ENCODE measurements around the gene SP1.
"Not testable (repeated sequence)": the region's sequence is repeated elsewhere in the genome, so short reads cannot be mapped to it uniquely, and the experiment has no call there.

Gene SP1

DNA sequence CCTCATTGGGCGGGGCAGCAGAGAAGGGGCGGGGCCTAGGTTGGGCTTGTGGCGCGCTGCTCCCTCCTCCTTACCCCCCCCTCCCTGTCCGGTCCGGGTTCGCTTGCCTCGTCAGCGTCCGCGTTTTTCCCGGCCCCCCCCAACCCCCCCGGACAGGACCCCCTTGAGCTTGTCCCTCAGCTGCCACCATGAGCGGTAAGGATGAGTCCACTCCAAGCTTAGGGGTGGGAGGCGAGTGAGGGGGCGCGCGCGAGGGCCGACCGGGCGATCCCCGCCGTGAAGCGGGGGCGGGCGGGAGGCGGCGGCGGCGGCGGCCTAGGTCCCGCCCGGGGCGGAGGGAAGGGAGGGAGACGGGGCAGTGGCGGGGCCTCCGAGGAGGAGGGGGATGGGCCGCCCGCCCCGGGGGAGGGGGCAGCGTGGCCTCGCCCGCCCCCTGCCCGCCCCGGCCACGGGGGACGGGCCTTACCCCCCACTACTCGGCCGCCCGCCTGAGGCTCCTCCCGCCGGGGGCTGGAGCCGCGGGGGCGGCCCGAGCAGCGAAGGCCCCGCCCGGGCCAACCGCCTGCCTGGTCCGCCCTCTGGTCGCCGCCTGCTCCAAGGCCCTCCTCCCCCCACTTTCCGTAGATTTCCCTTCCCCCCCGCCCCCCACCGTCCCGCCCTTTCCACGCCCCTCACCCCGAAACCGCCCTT, at the start of gene SP1:
Gene SP1, plus strand, starts transcription at position 73 of the 690 bp plus-strand sequence. Its CDS starts 116 bp downstream, at position 189.
- DNase-seq = peak; percentile 80 to 90

DNA sequence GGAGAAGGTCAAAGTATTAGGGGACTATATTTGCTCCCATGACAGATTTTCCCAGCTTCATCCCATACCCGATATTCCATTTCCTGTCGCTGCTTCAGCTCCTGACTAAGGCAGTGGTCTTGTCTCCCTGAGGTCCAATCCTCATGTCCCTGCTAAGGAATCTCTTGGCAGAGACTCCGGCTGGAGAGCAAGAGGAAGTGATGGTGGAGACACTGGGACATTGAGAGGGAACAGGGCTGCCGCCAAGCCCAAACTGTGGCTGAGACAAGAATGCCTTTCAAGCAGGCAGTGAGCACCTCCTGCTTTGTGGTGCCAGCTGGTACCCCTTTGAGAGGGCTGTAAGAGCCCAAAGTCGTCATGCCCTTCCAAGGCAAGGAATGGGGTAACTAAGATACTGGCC, 49.3 kb upstream of the SP1 start:
- no peak for DNase-seq

DNA sequence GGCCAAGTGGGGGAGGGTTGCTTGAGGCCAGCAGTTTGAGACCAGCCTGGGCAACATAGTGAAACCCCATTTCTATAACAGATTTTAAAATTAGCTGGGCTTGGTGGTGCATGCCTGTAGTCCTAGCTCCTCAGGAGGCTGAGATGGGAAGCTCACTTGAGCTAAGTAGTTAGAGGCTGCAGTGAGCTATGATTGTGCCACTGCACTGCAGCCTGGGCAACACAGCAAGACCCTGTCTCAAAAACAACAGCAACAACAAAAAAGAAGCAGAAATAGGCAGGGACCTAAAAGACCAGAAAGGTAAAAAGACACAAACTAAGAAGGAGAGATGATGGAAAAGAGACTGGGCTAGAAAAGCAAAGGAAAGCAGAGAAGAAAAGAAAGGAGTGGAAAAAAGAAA, 47.6 kb upstream of the SP1 start:
- not testable (repeated sequence) for DNase-seq

DNA sequence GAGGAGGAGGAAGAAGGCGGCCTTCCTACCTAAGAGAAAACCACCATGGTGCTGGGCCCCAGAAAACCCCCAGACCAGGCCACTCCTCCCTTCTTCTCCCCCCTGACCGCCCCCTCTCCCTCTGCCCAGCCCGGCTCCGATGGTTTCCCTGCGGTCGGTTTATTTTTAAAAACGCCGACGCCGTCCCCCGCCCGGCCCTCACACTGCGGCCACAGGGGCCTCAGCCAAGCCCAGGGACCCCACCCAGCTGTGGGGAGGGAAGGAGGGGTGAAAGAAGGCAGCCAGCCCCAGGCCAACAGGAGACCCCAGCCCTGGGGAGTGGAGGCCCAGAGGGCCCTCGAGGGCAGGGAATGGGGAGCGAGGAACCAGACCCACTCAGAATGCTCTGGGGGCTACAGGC, 47.2 kb upstream of the SP1 start:
- DNase-seq = no peak

DNA sequence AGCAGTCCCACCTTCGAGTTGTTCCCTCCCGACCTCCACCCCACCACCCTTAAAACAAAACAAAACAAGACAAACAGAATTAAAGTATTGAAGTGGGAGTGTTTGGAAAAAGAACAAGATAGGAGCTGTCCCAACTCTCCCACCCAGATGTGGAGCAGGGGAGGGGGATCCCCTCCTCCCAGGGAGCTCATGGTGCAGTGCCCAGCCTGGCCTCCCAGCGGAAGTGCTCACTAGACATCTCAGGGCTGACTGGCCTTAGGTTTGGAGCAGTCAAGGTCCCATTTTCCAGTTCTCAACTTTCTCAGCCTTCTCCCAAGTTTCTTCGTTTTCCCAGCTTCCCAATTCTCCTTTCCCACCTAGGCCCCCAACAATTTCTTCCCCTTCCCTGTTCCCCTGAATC, 46.7 kb upstream of the SP1 start:
- DNase-seq = no peak

DNA sequence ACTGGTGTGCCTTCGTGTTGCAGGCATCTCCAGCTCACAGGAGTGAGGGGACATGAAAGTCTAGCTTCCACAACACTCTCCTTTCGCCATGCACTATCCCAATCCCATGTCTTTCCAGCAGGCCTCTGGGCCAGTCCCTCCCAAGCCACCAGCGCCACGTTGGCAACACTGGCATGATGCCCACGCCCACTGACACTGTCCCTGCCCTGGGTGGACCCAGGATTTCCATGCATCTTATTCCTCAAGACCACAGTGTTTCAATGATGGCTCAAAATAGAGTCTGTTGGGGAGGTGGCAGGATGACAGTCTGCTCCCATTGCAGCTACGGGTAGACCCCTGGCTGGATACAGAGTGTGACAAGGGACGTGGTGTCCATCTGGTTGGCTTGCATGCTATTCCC, 46.1 kb upstream of the SP1 start:
- no peak for DNase-seq

DNA sequence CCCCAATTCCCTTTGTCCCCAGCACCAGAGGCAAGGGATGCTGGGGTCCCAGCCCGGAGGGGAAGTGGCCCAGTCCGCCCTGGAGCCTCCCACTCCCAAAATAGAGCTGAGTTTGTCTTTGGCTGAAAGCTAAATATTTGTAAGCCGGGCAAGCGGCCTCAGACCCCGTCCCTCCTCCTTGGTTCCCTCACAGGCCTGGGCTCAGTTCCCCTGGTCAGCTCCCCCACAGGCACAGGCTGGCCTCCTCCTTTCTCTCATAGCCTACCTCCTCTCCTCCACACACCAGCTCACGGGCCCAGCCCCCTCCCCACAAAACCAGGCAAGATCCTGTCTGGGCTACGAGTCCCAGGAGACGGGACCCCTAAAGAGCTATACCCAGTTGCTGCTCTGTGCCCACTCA, 45.2 kb upstream of the SP1 start:
- no peak for DNase-seq

DNA sequence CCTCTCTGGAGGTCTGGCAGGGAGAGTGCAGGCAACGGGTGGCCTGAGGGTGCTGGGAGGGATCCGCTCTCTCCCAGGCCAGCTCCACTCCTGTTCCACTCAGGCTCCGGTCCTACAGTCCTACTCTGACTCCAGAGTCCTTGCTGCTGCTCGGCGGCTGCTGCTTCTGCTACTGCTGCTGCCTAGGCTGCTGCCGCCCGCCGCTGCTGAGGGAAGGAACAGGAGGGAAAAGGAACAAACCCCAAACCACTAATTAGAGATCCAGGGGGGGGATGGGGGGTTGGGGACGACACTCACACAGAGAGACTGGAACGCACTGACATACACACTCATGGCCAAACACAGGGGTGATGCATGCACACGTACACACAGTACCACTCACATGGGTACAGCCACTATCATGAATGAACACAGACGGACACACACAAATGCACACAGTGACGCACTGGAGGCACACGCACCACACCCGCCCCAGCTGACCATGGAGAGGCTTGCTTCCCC, 43.7 kb upstream of the SP1 start, which contains the start of gene SP7:
Gene SP7, minus strand, starts transcription at position 174 of the 501 bp plus-strand sequence. CDS start 708 bp downstream, outside the sequence.
- DNase-seq = no peak

DNA sequence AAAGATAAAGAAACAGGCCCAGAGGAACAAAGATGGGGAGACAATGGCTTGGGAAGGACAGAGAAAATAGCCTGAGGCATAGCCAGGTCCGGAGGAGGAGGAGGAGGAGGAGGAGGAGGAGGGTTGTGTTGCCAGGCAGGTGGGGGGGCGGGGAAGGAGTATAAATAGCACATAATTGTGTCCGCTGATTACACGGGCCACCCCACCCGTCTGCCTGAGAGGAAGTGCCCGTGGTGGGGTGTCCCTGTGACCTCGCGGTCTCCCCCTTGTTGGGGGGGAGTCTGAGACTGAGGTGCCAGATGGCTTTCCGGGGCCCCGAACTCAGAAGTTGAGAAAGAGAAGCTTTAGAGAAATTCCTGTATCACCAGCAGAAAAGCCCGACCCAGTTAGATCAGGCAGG, 42.0 kb upstream of the SP1 start:
- DNase-seq = no peak

DNA sequence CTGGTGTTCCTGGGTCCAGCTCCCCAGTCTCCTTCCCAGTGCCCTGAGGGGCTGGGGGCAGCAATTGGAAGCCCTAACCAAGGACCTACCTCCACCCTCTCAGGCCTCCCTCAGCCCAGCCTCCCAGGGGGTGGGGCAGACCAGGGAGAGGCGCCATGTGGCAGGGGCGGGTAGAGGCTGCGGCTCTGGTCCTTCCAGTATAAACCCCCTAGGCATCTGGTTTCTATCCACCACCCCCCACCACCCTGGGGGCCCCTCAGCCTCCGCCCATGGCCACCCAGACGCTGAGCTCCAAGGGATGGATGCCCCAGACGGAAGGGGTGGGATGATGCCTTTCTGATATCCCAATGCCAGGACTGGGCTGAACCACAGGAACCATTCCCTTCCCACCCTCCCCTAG, 41.1 kb upstream of the SP1 start:
- DNase-seq = no peak

DNA sequence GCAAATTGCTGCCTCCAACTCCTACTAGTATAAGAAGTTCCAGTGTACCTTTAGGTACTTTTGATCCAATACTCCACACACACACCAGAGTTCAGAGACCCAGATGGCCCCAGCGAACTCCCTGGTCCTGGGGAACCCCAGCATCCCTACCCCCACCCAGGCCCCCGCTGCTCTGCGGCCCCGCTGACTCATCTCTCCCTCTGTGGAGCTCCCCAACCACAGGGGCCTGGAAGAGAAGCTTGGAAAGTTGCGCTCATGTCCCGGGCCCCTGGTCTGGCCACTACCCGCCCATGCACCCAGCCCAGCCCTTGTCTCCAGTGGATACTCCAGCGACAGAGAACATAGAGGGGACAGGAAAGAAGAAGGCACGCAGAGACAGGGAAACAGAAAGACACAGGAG, 39.6 kb upstream of the SP1 start:
- DNase-seq = no peak

DNA sequence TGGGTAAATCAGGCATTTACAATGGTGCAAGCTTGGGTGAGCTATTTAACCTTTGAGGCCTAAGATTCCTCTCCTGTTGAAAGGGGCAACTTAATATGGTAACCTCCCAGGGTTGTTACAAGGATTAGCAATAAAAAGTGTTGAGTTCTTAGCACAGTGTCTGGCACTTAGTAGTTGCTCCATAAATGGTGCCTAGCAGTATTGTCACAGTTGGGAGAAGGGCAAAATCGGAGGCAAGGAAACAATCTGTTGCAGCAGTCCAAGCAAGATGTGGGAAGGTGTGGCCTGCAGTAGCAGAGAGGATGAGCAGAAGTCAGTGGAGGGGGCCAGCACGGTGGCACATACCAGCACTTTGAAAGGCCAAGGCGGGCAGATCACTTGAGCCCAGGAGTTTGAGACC, 36.5 kb upstream of the SP1 start:
- no peak for DNase-seq

DNA sequence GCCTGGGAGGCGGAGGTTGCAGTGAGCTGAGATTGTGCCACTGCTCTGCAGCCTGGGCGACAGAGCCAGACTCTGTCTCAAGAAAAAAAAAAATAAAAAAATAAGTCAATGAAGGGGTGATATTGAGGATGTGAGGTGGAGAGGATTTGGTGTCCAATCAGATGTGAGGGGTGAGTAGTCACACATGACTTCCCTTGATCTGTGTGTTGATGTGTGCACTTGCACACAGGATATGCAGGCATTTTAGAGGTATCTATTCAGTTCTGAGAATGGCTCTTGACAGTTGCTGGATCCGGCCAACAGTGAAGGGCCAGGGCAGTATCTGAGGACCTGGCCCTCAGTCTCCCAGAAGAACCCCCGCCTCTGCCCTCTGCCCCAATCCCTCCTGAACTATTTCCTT, 36.0 kb upstream of the SP1 start:
- DNase-seq = no peak

DNA sequence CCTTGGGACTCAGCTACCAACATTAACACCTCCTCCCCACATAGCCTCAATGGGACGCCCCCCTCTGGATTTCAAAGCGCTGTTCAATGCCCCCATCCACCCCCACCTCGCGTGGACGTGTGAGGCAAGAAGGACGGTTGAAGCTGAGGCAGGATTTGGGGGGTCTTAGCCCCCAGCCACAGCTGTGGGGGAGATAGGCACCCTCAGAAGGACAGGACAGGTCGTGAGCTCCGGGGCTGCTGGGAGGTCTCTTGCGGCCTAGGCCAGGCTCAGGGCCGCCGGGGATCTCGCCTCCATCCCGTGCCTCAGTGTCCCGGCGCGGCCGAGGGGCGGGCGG, 35.5 kb upstream of the SP1 start:
- no peak for DNase-seq

DNA sequence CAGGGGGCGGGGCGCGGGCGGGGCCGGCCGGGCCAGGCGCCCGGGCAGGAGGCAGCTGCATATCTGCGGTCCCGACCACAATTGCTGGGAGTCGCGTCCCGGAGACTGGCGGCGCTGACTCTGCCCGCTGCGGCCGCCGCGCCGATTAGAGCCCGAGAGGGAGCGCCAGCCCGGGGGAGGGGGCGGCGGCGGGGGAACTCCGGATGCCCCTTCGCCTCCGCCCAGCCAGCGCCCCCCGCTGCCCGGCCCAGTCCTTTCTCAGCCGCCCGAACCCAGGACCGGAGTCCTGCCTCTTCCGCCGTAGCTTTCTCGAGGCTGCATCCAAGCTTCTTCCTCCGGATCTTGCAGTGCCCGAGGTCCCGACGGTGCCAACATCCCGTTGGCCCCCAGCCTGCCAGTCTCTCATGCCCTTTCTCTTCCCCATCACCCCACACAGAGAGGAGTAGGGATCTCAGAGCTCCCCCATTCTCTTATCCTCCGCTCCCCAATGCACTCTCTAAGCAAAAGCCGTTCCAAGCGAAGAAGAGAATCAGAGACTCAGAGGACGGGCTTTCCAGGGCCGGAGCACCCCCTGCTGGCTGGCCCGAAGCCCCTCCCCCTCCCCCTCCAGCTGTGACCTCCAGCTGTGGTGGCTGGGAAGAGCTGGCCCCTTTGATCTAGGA, 35.0 kb upstream of the SP1 start:
- DNase-seq = peak; percentile 35 to 88

DNA sequence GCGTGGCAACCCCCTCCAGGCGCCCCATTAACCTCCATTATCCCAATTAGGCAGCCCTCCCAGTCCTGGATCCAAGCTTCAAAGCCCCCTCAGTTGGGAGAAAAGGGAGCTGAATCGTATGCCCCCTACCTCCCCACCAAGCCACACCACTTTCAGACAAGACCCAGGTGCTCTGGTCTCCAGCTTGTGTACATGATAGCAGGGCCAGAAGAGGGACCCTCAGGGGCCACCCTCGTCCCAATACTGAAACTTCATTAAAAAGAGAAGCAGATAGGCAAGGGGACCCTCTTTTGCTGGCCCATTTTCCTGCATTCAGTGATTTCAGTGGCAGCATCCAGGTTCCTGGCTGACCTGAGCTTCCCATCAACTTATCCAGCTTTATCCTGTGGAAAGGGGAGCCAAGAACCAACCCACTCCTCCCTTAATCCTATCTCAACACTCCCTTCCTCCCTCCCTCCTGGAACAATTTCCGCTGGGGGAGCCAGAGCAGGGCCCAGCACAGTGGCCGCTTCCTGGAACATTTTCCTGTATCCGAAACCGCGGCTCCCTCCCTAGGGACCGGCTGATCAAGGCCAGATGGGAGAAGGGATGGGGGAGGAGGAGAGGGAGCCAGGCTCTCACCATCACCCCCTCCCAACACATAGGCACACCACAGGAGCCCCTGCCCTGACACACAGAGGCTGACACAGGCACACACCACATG, 34.3 kb upstream of the SP1 start:
- no peak for DNase-seq

DNA sequence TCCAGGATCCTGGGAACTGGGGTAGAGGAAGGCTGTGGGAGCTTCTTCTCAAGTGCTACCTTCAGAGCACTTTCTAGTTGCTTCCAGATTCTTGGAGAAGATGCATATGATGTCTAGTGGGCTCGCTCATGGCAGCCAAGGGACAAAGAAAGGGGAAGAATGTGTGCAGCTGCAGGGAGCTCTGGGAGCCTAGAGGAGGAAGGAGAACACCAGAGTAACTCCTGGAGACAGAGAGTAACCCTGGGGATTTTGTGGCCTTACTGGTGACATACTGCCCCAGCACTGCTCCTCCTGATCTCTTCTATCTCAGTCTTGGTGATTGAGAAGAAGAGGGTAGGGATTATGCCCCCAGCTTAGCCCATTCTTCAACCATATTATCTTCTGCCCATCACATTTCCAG, 33.5 kb upstream of the SP1 start:
- DNase-seq = no peak

DNA sequence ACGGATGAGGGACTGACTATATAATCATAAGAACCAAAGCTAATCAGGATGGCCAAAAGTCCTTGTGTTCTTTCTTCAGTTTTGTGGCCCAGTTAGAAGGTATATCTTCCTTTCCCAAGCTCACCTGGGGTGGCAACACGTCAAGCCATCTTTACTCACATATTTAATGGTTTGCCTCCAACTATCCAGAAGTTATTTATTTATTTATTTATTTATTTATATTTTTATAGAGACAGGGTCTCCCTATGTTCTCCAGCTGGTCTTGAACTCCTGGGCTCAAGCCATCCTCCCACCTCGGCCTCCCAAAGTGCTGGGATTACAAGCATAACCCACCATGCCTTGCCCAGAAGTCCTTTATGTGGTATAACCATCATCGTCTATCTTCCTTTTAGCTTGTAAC, 32.1 kb upstream of the SP1 start:
- DNase-seq = no peak

DNA sequence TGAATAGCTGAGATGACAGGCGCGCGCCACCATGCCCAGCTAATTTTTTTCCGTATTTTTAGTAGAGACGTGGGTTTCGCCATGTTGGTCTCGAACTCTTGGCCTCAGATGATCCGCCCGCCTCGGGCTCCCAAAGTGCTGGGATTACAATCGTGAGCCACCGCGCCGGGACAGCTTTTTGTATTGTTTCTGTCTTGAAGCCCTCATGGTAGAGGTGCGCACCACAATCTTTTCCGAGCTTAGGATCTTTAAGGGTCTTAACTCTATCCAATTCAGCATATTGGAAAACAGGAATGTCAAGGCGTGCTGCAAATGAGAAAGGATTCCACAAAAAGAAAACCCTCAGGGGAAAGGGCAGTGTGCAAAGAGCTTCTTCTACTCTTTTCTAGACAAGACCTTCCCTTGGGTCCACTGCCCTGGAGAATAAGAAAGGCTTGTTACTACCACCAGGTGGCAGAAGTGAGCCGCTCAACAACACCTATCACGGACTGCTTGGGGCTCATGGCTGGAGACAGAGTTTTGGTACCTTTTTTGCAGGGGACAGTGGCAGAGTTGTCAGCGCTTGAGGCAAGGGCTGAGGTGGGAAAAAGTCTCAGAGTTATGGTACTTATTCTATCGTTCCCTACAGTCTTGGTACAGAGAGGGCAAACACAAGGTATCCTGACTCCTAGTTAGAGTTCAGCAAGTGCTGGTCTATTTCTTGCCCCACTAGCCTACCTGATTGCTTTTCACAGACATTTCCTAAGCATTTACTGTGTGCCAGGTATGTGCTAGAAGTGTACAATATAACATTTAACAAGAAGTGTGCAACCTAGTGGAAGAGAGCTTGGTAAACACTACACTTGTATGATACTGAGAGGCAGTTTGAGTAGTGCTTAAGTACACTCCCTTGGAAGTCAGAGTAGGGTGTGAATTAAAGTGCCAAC, 27.4 kb upstream of the SP1 start:
- DNase-seq = peak; percentile 50 to 82

DNA sequence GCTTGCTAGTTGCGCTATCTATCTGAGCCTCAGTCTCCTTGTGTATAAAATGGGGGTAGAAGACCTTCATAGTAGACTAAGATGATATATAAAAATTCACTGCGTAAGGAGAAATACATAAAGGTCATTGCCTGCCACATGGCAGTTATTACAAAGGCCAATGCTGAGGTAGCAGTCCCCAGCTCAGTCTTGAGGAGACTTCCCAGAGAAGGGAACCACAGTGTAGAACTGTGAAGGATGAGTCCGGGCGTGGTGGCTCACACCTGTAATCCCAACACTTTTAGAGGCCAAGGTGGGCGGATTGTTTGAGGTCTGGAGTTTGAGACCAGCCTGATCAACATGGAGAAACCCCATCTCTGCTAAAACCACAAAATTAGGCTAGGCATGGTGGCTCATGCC, 26.7 kb upstream of the SP1 start:
- no peak for DNase-seq

DNA sequence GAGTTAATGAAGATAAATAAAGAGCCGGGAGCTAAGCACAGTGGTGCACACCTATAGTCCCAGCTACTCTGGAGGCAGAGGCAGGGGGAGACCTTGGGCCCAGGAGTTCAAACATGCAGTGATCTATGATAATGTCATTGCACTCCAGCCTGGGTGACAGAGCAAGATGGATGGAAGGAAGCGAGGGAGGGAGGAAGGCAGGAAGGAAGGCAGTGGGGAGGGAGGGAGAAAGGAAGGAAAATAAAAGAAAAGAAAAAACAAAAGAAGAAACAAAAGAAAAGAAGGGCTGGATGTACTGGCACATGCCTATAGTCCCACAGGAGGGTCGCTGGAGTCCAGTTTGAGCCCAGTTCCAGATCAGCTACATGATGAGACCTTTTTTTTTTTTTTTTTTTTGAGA, 24.9 kb upstream of the SP1 start:
- no peak for DNase-seq

DNA sequence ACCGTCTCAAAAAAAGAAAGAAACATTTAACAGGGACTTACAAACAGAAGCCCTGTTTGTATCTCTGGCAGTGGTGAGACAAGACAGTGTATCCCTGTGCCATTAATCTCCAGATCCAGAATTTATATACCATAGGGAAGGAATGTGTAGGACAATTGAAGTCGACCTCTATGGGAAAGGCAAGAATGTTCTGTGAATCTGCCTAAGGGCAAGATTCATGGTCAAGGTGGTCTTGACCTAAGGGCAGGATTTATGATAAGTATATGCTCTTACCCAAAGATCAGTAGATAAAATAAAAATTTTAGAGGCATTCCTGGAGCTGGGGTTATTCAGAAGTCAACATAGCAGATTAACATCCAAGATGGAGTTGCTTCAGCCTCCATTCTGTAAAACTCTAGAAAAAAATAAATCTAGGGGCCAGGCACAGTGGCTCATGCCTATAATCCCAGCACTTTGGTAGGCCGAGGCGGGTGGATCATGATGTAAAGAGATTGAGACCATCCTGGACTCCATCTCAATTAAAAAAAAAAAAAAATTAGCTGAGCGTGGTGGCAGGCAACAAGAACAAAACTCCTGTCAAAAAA, 21.0 kb upstream of the SP1 start:
- no peak for DNase-seq

DNA sequence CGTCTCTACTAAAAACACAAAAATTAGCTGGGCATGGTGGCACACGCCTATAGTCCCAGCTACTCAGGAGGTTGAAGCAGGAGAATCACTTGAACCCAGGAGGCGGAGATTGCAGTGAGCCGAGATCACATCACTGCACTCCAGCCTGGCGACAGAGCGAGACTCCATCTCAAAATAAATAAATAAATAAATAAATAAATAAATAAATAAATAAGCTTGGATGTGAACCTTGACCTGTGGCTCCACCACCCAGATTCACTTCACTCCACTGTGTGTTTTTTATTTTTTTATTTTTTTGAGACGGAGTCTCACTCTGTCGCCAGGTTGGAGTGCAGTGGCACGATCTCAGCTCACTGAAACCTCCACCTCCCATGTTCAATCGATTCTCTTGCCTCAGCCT, 18.3 kb upstream of the SP1 start:
- DNase-seq = not testable (repeated sequence)

All from SW 1271 (cell line).